Right lobe of liver (tissue), 6 donors: Measurements from ENCODE around the gene EEFSEC. TPM values are rescaled to one million over a fixed set of nuclear protein-coding genes. Genes with fewer than 3 reads are reported as not detected.

ENCODE experiments used
- ATAC-seq, 4 donors: fragments of 200-7000 bp; cut with Tn5 transposase; one replicate each; pipeline ENCODE4 v1.9.1; 2020; ENCODE audit warnings: mild to moderate bottlenecking in 4 of 4, moderate library complexity in 4 of 4
- DNase-seq, 3 donors: peaks; one replicate each; pipeline ENCODE4 v3.0.0-alpha.2; 2020
- H3K27ac ChIP-seq, 3 donors: fragments of 200-600 bp; one replicate each; pipeline ENCODE4 v1.8.0; 2022
- H3K27me3 ChIP-seq, 2 donors: fragments of 200-600 bp; one replicate each; pipeline ENCODE4 v1.8.0; 2022
- H3K36me3 ChIP-seq, 4 donors: fragments of 200-600 bp; sonication (generic) in 1 of 4; one replicate each; pipeline versions ENCODE4 v1.5.1 to v1.8.0; 2017 to 2022; ENCODE audit warnings: control low read depth in 1 of 4
- H3K4me1 ChIP-seq, 4 donors: fragments of 200-600 bp; sonication (generic) in 1 of 4; one replicate each; pipeline versions ENCODE4 v1.5.1 to v1.8.0; 2017 to 2022; ENCODE audit warnings: control low read depth in 1 of 4
- H3K4me3 ChIP-seq, 3 donors: fragments of 200-600 bp; one replicate each; pipeline ENCODE4 v1.8.0; 2022
- H3K9me3 ChIP-seq, 4 donors: fragments of 200-600 bp; sonication (generic) in 1 of 4; one replicate each; pipeline versions ENCODE4 v1.5.1 to v1.8.0; 2017 to 2022; ENCODE audit warnings: control low read depth in 1 of 4
- CTCF ChIP-seq, 4 donors: fragments of 200-600 bp in 3 of 4; fragments of 450-650 bp in 1 of 4; IDR thresholded peaks; one replicate each; pipeline versions ENCODE4 v1.5.1 to v1.8.0; 2016 to 2022; ENCODE audit warnings: antibody characterized with exemption in 4 of 4, mild to moderate bottlenecking in 2 of 4
- POLR2A ChIP-seq: fragments of 450-650 bp; IDR thresholded peaks from one replicate; pipeline ENCODE4 v1.6.1; 2017; ENCODE audit warnings: antibody characterized with exemption, mild to moderate bottlenecking
- WGBS: methylation state at CpG from one replicate; pipeline ENCODE4 v1.1.6; 2018; ENCODE audit warnings: low coverage, low lambda C conversion rate; ENCODE audit not compliant: insufficient coverage; ENCODE audit errors: missing lambda C conversion rate; 5-methylcytosine and 5-hydroxymethylcytosine counted together
- intact Hi-C, 2 donors: fragments of 100-400 bp; cut with DNase I; formaldehyde crosslinking; loops; one replicate each; pipeline versions ENCODE4 v1.11.2 to v1.14.1; 2022
- total RNA-seq, 6 experiments: library from RNA; depleted of rRNA in 2 of 6; stranded (reverse); fragments of >200 nt in 2 of 6; fragmentation: NEBNext Ultra II Directional in 3 of 6; extraction: Animal tissue kit (Norgen Biotek cat#: 25700) in 3 of 6; gene quantifications; one replicate each; pipeline versions ENCODE4 v1.1.0 to v1.2.4, GENCODE V29; 2016 to 2023
- donor health status: DM: no; HTN: yes; CAD: no.
- donor health status: DM: no; HTN: no; CAD: no.
- donor health status: DM: no; HTN: no; CAD: no.
- donor health status: DM: no; HTN: yes; CAD: no.
- donor health status: DM: no; HTN: yes; CAD: no.

Gene EEFSEC
- total RNA-seq, 6 experiments from 2014 or later, result 10.1 to 24.0 (median 13.4) TPM

- WGBS, result 88% methylated on average over 3 of the region's 5 CpGs
- H3K9me3 ChIP-seq, result no peaks in the 10 kb centered on the region
- no peaks in the 10 kb centered on the region for H3K36me3 ChIP-seq
- ATAC-seq, result no peak
- H3K4me3 ChIP-seq, result no peak overlapping the region
- peaks cover 0 to 3% (median 1%) of the 10 kb centered on the region in 4 donors for H3K4me1 ChIP-seq
- intact Hi-C loops, result no loop called here
- H3K27me3 ChIP-seq, result no peaks in the 10 kb centered on the region
- no peak for DNase-seq
- TF ChIP-seq POLR2A, result no peak
- no peak for TF ChIP-seq CTCF (IDR thresholded peaks at IDR 0.05)
- H3K27ac ChIP-seq, result no peak overlapping the region
Measured at GRCh38 chr3:128276577-128277183, 123.4 kb downstream of the EEFSEC start.

DNA sequence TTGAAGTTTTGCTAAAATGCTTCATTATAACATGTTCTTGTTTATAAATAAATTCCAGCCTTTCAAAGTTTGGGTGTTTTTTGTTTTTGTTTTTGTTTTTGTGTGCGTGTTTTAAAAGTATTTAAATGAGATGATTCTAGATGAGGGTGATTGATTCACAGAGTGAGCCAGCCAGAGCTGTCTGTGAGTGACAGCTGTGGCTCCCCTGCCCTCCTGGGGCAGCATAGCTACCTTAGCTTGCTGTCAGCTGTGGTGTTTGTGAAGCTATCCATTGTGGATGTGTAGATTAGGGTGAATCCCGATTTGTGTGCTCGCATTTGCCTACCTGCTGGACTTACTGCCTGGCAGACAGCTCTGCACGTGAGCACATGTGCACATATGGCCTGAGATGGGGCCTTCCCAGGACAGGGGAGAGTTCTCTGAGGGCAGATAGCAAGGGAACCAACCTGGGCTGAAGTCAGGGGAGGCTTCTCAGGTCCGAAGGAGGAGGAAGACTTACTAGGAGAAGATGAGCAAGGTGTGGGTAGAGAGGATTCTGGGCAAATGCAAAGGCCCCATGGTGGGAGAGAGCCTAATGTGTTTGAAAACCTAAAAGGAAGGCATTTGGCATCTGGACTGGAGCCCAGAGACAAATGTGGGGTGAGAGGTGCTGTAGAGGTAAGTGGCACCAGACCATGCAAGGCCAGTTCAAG lies 124.2 kb downstream of the EEFSEC start:
- intact Hi-C loops, result no loop called here
- DNase-seq, result no peak
- TF ChIP-seq CTCF (IDR thresholded peaks at IDR 0.05) (no peak), POLR2A (no peak)
- Histone ChIP-seq H3K36me3 (no peaks in the 10 kb centered on the region), H3K4me3 (no peak overlapping the region), H3K27ac (no peak overlapping the region), H3K4me1 (peaks cover 0 to 11% (median 5%) of the 10 kb centered on the region in 4 donors), H3K27me3 (no peaks in the 10 kb centered on the region), H3K9me3 (no peaks in the 10 kb centered on the region)
- 100% methylated on average over 3 of the region's 5 CpGs for WGBS
- no peak for ATAC-seq

DNA sequence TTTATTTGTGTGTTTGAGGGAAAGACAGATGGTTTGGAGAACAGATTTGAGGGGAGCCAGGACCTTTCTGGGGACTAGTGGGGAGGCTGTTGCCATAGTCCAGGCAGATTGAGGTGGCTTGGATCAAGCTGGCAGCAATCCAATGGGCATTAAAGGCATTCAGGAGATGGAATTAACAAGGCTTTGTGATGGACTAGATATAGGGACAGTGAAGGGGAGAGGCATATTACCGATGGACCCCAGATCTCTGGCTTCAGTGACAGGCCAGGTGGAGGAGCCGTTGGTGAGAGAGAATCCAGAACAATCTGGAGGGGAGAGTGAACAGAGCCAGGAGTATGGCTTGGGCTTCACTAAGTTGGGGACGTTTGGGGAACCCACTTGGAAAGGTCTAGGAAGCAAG lies 124.8 kb downstream of the EEFSEC start:
- no peaks in the 10 kb centered on the region for H3K36me3 ChIP-seq

More for the DNA sequence above, 124.8 kb downstream of the EEFSEC start:
- H3K4me1 ChIP-seq, result peaks cover 0 to 17% (median 8%) of the 10 kb centered on the region in 4 donors
- no peaks in the 10 kb centered on the region for H3K9me3 ChIP-seq
- no peak for ATAC-seq
- no peak overlapping the region for H3K27ac ChIP-seq
- no peak for TF ChIP-seq POLR2A
- TF ChIP-seq CTCF (IDR thresholded peaks at IDR 0.05), result no peak
- intact Hi-C loops, result no loop called here
- WGBS, result 67% methylated on average over 3 of the region's 3 CpGs
- H3K27me3 ChIP-seq, result no peaks in the 10 kb centered on the region
- no peak overlapping the region for H3K4me3 ChIP-seq
- DNase-seq, result no peak
